ENCODE measurements around the gene PTPRG.
"Not testable (repeated sequence)": the region's sequence is repeated elsewhere in the genome, so short reads cannot be mapped to it uniquely, and the experiment has no call there.

Gene PTPRG

GRCh38 chr3:61740494-61740893, 179.1 kb downstream of the PTPRG start:
- DNase-seq (ENCODE audit: extremely low spot score, insufficient read length, low read depth) = no peak
- no peak for FAIRE-seq

- FAIRE-seq = no peak
- no peak for DNase-seq (ENCODE audit: extremely low spot score, insufficient read length, low read depth)
These were observed 180.2 kb downstream of the PTPRG start for GRCh38 chr3:61741551-61741950.

GRCh38 chr3:61742006-61742405, 180.6 kb downstream of the PTPRG start:
- FAIRE-seq (no peak), DNase-seq (ENCODE audit: extremely low spot score, insufficient read length, low read depth) (no peak)

GRCh38 chr3:61743067-61743466, 181.7 kb downstream of the PTPRG start:
- DNase-seq (ENCODE audit: extremely low spot score, insufficient read length, low read depth) (no peak), FAIRE-seq (no peak)

DNA sequence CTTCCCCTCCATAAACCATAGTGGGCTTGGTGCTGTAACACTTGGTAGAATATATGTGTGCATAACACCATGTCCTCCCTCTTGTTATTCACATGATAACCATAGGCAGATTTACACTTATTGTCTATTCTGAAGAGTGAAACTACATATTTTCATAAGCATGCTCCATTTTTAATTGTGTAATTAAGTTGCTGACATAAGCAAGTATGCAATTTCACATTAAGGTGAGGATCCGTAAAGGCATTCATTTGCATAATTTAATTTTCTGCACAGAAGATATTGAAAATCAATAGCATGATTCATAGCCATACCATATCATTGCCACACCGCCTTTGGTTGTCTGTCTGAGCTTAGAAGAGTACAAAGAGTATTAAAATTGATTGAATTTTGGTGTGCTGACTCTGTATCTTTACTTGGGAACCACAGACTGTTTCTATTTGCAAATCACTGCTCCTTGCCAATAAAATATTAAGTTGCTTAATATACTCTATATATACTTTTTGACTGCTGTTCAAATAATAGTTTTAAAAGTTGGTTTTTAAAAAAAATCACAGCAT, 182.4 kb downstream of the PTPRG start:
- FAIRE-seq = no peak
- DNase-seq (ENCODE audit: extremely low spot score, insufficient read length, low read depth) = no peak

DNA sequence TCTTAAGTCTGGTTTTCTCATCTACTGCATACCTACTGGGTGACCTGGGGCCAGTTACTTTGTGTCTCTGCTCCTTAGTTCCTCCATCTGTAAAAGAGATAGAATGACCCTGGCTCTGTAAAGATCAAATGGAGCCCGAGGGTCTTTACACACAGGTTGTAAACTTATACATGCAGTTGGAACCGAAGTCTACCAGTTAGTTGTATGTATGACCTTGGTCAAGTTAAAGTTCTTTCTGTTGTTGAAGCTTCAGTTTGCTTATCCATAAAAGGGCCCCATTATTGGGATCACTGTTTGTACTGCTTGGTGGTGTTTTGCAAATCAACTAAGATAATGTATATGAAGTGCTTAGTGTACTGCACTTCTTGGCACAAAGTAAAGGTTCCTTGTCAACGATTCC, 186.9 kb downstream of the PTPRG start:
- FAIRE-seq = no peak
- no peak for DNase-seq (ENCODE audit: extremely low spot score, insufficient read length, low read depth)

DNA sequence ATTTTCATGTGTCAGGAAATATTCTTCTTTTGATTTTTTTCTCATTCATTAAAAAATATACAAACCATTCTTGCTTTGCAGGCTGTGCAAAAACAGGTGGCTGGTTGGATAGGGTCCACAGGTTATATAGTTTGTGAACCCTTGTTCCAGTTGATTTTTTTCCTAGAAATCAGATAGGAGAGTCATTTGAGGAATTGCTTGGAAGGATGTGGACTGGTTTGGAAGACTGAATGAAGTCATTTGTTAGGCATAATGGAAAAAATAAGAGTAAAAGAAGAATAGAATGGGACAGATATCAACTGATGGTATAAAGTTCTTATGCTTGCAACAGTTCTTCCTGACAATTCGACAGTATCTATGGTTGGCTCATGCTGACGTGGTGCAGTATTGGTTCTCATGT, 189.4 kb downstream of the PTPRG start:
- DNase-seq (ENCODE audit: extremely low spot score, insufficient read length, low read depth) (no peak), FAIRE-seq (no peak)

DNA sequence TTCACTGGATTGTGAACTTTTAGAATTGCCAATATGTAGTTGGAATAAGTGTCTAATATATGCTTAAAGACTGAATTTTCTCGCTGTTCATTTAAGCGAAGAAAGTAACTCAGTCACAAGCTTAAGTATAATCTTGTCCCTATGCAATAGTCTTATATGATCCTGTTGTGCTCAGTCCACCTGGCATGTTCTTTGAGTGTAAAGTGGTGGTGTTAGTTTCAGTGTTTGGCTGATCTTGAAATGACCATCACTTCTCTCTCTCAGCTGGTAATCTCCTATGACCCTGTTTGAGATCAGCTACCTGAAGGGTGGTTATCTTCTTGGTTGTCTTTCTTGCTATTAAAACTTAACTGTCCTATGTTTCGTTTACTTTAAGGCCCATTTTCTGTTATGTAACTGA, 197.5 kb downstream of the PTPRG start:
- no peak for FAIRE-seq

GRCh38 chr3:61760783-61761182, 199.4 kb downstream of the PTPRG start:
- not testable (repeated sequence) for DNase-seq (ENCODE audit: extremely low spot score, insufficient read length, low read depth); FAIRE-seq

More for the DNA sequence above, 197.5 kb downstream of the PTPRG start:
- DNase-seq (ENCODE audit: extremely low spot score, insufficient read length, low read depth) = no peak

GRCh38 chr3:61761694-61762430, 200.5 kb downstream of the PTPRG start:
- FAIRE-seq (no peak), DNase-seq (ENCODE audit: extremely low spot score, insufficient read length, low read depth) (no peak)

DNA sequence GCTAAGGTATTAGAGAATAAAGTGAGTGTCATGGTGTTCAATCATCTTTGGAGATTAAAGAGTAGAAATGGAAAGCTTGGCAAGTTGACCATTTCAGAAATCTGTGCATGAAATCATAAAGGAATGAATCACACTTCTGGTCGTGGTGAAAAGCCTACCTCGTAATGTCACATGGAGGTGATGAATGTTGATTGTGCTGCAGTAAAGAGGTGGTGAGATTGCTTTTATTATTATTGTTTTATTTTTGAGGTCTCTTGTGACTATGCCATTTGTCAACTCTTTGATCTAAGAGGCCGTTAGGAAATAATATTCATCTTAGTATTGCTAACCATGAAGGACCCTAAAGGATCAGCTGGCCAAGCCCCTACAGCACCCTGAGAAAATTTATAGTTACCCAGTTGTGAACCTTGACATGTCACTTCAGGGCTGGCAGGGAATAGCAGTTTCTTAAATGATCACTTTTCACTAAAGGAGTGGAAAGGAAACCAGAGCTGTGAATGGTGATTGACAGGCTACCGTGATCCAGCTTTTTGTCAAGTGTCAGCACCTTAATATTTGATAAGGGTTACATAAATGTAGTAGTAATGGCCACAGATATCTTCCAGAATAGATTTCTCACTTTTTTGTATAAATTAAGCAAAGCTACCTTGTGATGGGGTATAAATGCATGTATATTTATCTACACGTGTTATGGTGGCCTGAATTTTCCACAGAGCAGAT, 203.9 kb downstream of the PTPRG start:
- no peak for FAIRE-seq
- DNase-seq (ENCODE audit: extremely low spot score, insufficient read length, low read depth) = no peak

DNA sequence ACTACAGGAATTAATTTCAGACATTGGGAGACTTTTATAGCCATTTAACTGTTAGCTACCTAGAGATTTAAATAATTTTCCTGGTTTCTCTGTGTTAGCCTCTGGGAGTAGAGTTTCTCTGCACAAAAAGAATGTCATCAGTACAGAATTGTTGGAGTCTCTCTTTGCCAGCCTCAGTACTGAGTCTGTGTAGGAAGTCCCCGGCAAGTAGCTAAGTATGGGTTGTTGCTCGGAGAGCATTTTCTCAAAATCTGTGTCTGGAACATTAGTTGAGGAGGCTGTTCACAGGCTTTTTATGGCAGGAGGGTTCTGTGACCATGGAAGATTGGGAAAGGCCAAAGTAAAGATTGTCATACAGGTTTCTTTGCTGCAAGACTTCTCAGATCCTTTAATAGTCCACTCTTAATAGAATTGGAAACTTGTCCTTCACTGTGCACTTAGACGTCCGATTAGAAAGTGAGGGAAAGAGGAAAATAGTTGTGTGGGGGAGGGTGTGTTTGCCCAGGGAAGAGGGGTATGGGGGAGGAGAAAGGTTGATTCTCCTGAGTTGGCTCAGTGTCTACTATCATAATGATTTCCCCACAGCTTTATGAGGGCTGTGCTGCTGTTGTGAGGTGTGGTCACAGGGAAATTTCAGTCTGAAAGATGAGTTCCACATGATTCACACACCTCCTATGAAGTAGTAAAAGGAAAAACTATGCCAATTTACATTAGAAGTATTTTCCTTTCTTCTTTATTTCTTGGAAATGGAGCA, 207.1 kb downstream of the PTPRG start:
- DNase-seq (ENCODE audit: extremely low spot score, insufficient read length, low read depth) (no peak), FAIRE-seq (no peak)

DNA sequence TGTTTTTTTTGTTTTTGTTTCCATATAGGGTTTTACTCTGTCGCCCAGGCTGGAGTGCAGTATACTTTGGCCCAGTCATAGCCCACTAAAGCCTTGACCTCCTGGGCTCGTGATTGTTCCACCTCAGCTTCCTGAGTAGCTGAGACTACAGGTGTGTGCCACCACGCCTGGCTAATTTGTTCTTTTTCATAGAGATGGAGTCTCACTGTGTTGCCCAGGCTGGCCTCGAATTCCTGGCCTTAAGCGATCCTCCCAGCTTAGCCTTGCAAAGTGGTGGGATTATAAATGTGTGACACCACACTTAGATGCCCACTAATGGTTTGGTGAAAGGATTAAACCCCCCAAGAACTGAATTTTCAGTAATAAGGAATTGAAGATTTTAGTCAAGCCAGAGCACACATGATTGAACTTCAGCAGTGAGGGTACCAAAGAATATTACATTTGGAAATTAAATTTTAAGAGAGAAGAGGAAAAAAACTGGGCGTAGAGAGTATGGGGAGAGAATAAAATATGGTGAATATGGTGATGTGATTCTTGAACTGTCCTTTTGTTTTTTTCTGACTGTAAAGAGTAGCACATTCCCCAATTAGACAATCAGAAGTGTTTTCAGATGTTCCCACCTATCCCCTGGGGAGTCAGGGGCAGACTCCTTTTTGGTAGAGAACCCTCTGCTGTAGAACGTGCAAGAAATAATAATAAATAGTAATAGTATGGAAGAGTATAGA, 208.1 kb downstream of the PTPRG start:
- no peak for DNase-seq (ENCODE audit: extremely low spot score, insufficient read length, low read depth)
- no peak for FAIRE-seq

- DNase-seq (ENCODE audit: extremely low spot score, insufficient read length, low read depth) = no peak
- FAIRE-seq = no peak
These were observed 210.6 kb downstream of the PTPRG start for GRCh38 chr3:61771976-61772375.

- FAIRE-seq = no peak
- no peak for DNase-seq (ENCODE audit: extremely low spot score, insufficient read length, low read depth)
These were observed 211.1 kb downstream of the PTPRG start for GRCh38 chr3:61772456-61772855.

GRCh38 chr3:61774279-61774890, 213.0 kb downstream of the PTPRG start:
- DNase-seq (ENCODE audit: extremely low spot score, insufficient read length, low read depth) = no peak
- no peak for FAIRE-seq

DNA sequence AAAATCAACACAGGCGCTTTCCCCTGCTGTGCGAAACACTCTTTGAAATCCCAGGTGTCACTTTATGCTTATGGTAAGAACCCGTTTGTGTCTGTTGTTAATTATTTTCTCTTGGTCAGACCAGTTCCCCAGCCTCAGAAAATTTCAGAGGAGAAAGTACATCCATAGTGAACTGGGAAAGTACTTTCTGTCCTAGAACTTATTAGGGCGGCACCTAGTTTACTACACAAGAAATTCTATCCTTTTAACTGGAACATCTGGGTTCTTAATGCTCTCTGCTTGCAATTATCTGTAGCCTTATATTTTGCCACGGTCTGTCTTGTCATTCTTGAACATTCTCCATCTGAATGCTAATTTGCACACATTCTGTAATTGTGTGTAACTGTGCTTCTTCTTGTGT, 215.0 kb downstream of the PTPRG start:
- DNase-seq (ENCODE audit: extremely low spot score, insufficient read length, low read depth) (no peak), FAIRE-seq (no peak)

GRCh38 chr3:61777483-61777882, 216.1 kb downstream of the PTPRG start:
- DNase-seq (ENCODE audit: extremely low spot score, insufficient read length, low read depth) = no peak
- no peak for FAIRE-seq

DNA sequence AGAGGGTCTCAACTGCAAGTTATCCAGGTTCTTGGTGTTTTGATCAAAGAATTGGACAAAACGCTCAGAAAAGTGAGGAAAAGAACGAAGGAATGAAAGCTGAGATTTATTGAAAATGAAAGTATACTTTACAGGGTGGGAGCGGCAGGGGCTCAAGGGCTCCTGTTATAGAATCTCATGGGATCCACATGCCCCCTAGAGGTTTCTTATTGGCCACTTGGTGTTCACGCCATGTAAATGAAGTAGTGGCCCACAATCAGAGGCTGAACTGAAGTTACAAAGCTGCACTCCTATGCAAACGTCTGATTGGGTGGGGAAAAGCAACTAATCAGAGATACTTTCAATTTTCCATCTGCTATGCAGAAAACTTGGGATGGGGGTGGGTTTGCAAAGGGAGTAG, 216.7 kb downstream of the PTPRG start:
- FAIRE-seq = no peak
- DNase-seq (ENCODE audit: extremely low spot score, insufficient read length, low read depth) = no peak

DNA sequence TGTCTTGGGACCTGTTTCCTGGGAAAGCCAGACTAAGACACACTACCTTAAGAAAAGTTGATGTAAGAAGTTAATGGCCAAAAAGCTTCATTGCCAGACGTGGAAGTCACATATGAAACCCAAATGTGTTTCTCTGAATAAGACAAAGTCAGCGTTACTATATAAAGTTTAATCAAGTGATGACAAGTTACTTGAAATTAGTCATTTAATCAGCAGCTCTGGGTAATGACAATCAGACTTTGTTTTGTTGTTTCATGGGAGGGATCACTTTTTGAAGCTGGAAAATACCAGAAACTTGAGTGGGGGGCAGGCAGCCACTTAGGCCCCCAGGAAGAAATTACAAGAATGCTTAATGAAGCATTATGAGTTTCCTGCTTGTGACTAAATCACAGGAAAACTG, 218.6 kb downstream of the PTPRG start:
- FAIRE-seq = no peak
- no peak for DNase-seq (ENCODE audit: extremely low spot score, insufficient read length, low read depth)
